Pancreas (tissue), 10 donors: ENCODE data around the gene SMTNL2. TPM values are rescaled to one million over a fixed set of nuclear protein-coding genes. Genes with fewer than 3 reads are reported as not detected.

ENCODE experiments used
- ATAC-seq, 4 donors: fragments of 200-7000 bp; cut with Tn5 transposase; one replicate each; pipeline versions ENCODE4 v1.8.0 to v1.9.1; 2020; ENCODE audit warnings: mild to moderate bottlenecking in 4 of 4, moderate library complexity in 4 of 4
- DNase-seq, 6 donors: peaks; one replicate each; pipeline ENCODE4 v3.0.0-alpha.2; 2020
- FAIRE-seq: peaks from 2 replicates; lab custom pipeline; 2012; peaks lifted over from hg19 to GRCh38; lab: Jason Lieb, UNC
- H3K27ac ChIP-seq, 4 donors: fragments of 200-600 bp; sonication (generic); 1 replicate in 3 of 4; 2 replicates in 1 of 4; pipeline versions ENCODE4 v1.5.0 to v1.8.0; 2020
- H3K27me3 ChIP-seq, 4 donors: fragments of 200-600 bp; one replicate each; pipeline ENCODE4 v1.8.0; 2021
- H3K36me3 ChIP-seq, 3 donors: fragments of 200-600 bp; sonication (generic) in 1 of 3; one replicate each; pipeline versions ENCODE4 v1.5.0 to v1.8.0; 2020 to 2021
- H3K4me1 ChIP-seq, 3 donors: fragments of 200-600 bp; one replicate each; pipeline ENCODE4 v1.8.0; 2021
- H3K4me3 ChIP-seq, 4 donors: fragments of 200-600 bp; sonication (generic) in 2 of 4; one replicate each; pipeline versions ENCODE4 v1.5.0 to v1.8.0; 2020 to 2021
- H3K9me3 ChIP-seq, 4 donors: fragments of 200-600 bp; one replicate each; pipeline ENCODE4 v1.8.0; 2021
- CTCF ChIP-seq, 4 donors: fragments of 200-600 bp; sonication (generic) in 3 of 4; IDR thresholded peaks; one replicate each; pipeline versions ENCODE4 v1.5.0 to v1.8.0; 2021; ENCODE audit warnings: antibody characterized with exemption in 4 of 4
- WGBS, 2 donors: extraction: QIAGEN DNeasy Blood & Tissue Kit; methylation state at CpG; one replicate each; pipeline ENCODE4 v1.1.7; 2013; 5-methylcytosine and 5-hydroxymethylcytosine counted together
- intact Hi-C, 3 donors: fragments of 100-400 bp; cut with DNase I; formaldehyde crosslinking; loops; one replicate each; pipeline versions ENCODE4 v1.11.1 to v1.14.2; 2022
- polyA plus RNA-seq, 2 donors: library from polyadenylated mRNA; stranded (reverse); fragments of 200-250 nt; gene quantifications; one replicate each; pipeline ENCODE4 v1.2.3, GENCODE V29; 2013
- total RNA-seq, 6 donors: library from RNA; stranded (reverse); fragmentation: NEBNext Ultra II Directional in 4 of 6; extraction: Animal tissue kit (Norgen Biotek cat#: 25700) in 4 of 6; gene quantifications; one replicate each; pipeline versions ENCODE4 v1.2.1 to v1.2.4, GENCODE V29; 2021 to 2023
- donor health status: healthy with polysubstance abuse.
- donor health status: DM: no; HTN: no; CAD: no; lungs with moderate emphysema.
- donor health status: DM: no; HTN: no; CAD: no.
- donor health status: control.
- donor health status: control.
- donor health status: Bipolar disorder and iron deficiency.
- donor health status: DM: yes; HTN: yes; CAD: no.
- donor health status: DM: no; HTN: no; CAD: no.
- donor health status: DM: no; HTN: no; CAD: no.
- donor health status: DM: yes; HTN: yes; CAD: no.

Gene SMTNL2
- total and polyA plus RNA-seq, 8 donors = 0.09 to 0.59 (median 0.26) TPM; not detected in 2

- H3K27ac ChIP-seq = no peak overlapping the region
- FAIRE-seq = no peak
- H3K27me3 ChIP-seq = no peaks in the 10 kb centered on the region
- no peak for ATAC-seq
- no peaks in the 10 kb centered on the region for H3K36me3 ChIP-seq
- no peak overlapping the region for H3K4me3 ChIP-seq
- no peak for TF ChIP-seq CTCF (IDR thresholded peaks at IDR 0.05)
- DNase-seq = no peak
- no peaks in the 10 kb centered on the region for H3K4me1 ChIP-seq
- intact Hi-C loops = no loop called here
- 68 to 72% methylated on average over 21 of the region's 21 CpGs for WGBS, 2 donors
- no peaks in the 10 kb centered on the region for H3K9me3 ChIP-seq
Measured at GRCh38 chr17:4631836-4632580, 47.7 kb downstream of the SMTNL2 start.

GRCh38 chr17:4632581-4632920, 48.2 kb downstream of the SMTNL2 start:
- no peak overlapping the region for H3K27ac ChIP-seq
- 49 to 51% methylated on average over 7 of the region's 7 CpGs for WGBS, 2 donors
- H3K9me3 ChIP-seq = no peaks in the 10 kb centered on the region
- FAIRE-seq (no peak), DNase-seq (no peak), ATAC-seq (no peak)
- intact Hi-C loops = no loop called here
- H3K27me3 ChIP-seq = no peaks in the 10 kb centered on the region
- no peak for TF ChIP-seq CTCF (IDR thresholded peaks at IDR 0.05)
- H3K4me1 ChIP-seq = no peaks in the 10 kb centered on the region
- H3K4me3 ChIP-seq = no peak overlapping the region
- no peaks in the 10 kb centered on the region for H3K36me3 ChIP-seq

GRCh38 chr17:4633643-4634042, 49.3 kb downstream of the SMTNL2 start:
- H3K27me3 ChIP-seq = peaks cover 0 to 2% (median 0%) of the 10 kb centered on the region in 4 donors
- intact Hi-C loops = no loop called here
- no peak for ATAC-seq
- H3K4me3 ChIP-seq = no peak overlapping the region
- H3K36me3 ChIP-seq = no peaks in the 10 kb centered on the region
- no peaks in the 10 kb centered on the region for H3K4me1 ChIP-seq
- no peak overlapping the region for H3K27ac ChIP-seq
- no peaks in the 10 kb centered on the region for H3K9me3 ChIP-seq
- no peak for TF ChIP-seq CTCF (IDR thresholded peaks at IDR 0.05)
- FAIRE-seq = no peak
- WGBS, 2 donors = 80 to 87% methylated on average over 2 of the region's 2 CpGs
- DNase-seq = no peak

GRCh38 chr17:4634976-4635375, 50.6 kb downstream of the SMTNL2 start:
- intact Hi-C loops = no loop called here

More at GRCh38 chr17:4634976-4635375, 50.6 kb downstream of the SMTNL2 start:
- WGBS, 2 donors = 53 to 61% methylated on average over 4 of the region's 4 CpGs
- H3K4me3 ChIP-seq = no peak overlapping the region
- H3K4me1 ChIP-seq = no peaks in the 10 kb centered on the region
- H3K9me3 ChIP-seq = no peaks in the 10 kb centered on the region
- TF ChIP-seq CTCF (IDR thresholded peaks at IDR 0.05) = no peak
- FAIRE-seq (no peak), ATAC-seq (no peak), DNase-seq (no peak)
- no peaks in the 10 kb centered on the region for H3K36me3 ChIP-seq
- no peak overlapping the region for H3K27ac ChIP-seq
- peaks cover 0 to 6% (median 0%) of the 10 kb centered on the region in 4 donors for H3K27me3 ChIP-seq
